ENCODE data around the gene PTER. TPM values are rescaled to one million over a fixed set of nuclear protein-coding genes. Genes with fewer than 3 reads are reported as not detected.
A peak's percentile ranks its signal among the peaks of the same experiment; 100 is the strongest.

The PTER gene
- total and polyA plus RNA-seq, 2 of the 13 experiments (the other 11 are each of a cell fraction or from before 2014, with no cell fraction given), result 6.1 to 6.6 TPM

- TF ChIP-seq ZNF766 (CRISPR knock-in tag; IDR thresholded peaks at IDR 0.05; ENCODE audit: borderline replicate concordance), result no peak
- TF ChIP-seq RNF2 (conservative IDR thresholded peaks at IDR 0.05; ENCODE audit: low read depth), result 0 out of 2 replicates have a peak, but pooled peaks have one; percentile 44
- TF ChIP-seq GABPB1 (CRISPR knock-in tag; IDR thresholded peaks at IDR 0.05), result peak; percentile 84
- TF ChIP-seq ZFP36 (IDR thresholded peaks at IDR 0.05; ENCODE audit: borderline replicate concordance, low read depth, low read length, partially characterized antibody), result no peak
- TF ChIP-seq HOMEZ (CRISPR knock-in tag; IDR thresholded peaks at IDR 0.05; ENCODE audit: low read depth), result 0 out of 2 replicates have a peak, but pooled peaks have one; percentile 48
- TF ChIP-seq SRF (IDR thresholded peaks at IDR 0.05; ENCODE audit: low read depth, low read length), result peak; percentile 84
- no peak for TF ChIP-seq MXD1 (CRISPR knock-in tag; IDR thresholded peaks at IDR 0.05)
- TF ChIP-seq PBX3 (CRISPR knock-in tag; IDR thresholded peaks at IDR 0.05; ENCODE audit: borderline replicate concordance), result no peak
- TF ChIP-seq SKIL (CRISPR knock-in tag; IDR thresholded peaks at IDR 0.05; ENCODE audit: borderline replicate concordance), result no peak
- TF ChIP-seq ZNF644 (CRISPR knock-in tag; IDR thresholded peaks at IDR 0.05; ENCODE audit: low read depth), result no peak
- TF ChIP-seq ZNF687 (CRISPR knock-in tag; IDR thresholded peaks at IDR 0.05), result peak; percentile 85
- TF ChIP-seq TBX2 (CRISPR knock-in tag; IDR thresholded peaks at IDR 0.05; ENCODE audit: borderline replicate concordance), result peak; percentile 17; the same call in 1 of the 2 replicates
- no peak for TF ChIP-seq TRAFD1 (CRISPR knock-in tag; IDR thresholded peaks at IDR 0.05; ENCODE audit: borderline replicate concordance)
- TF ChIP-seq ATF2 (CRISPR knock-in tag; IDR thresholded peaks at IDR 0.05), result no peak
These were observed at the start of gene PTER (continued) for GRCh38 chr10:16436758-16437539.
